Immature natural killer cell (primary cell): ENCODE data around the gene PNISR. TPM values are rescaled to one million over a fixed set of nuclear protein-coding genes. Genes with fewer than 3 reads are reported as not detected.

ENCODE experiments used
- DNase-seq, 3 donors: peaks; one replicate each; pipeline ENCODE4 v3.0.0; 2022; ENCODE audit warnings: mixed read lengths in 1 of 3
- H3K27ac Mint-ChIP-seq, 6 donors: one replicate each; pipeline ENCODE4 v1.8.0; 2020; ENCODE audit warnings: mixed read lengths in 6 of 6, mild to moderate bottlenecking in 5 of 6, inconsistent platforms in 4 of 6, moderate library complexity in 3 of 6
- H3K27me3 Mint-ChIP-seq, 3 donors: one replicate each; pipeline ENCODE4 v1.8.0; 2020 to 2021; ENCODE audit warnings: low read depth in 3 of 3, mild to moderate bottlenecking in 3 of 3, mixed read lengths in 3 of 3, moderate library complexity in 3 of 3, inconsistent platforms in 1 of 3
- H3K36me3 Mint-ChIP-seq, 3 donors: one replicate each; pipeline ENCODE4 v1.8.0; 2020; ENCODE audit warnings: mixed read lengths in 3 of 3, inconsistent platforms in 2 of 3, mild to moderate bottlenecking in 2 of 3
- H3K4me1 Mint-ChIP-seq, 2 donors: one replicate each; pipeline ENCODE4 v1.8.0; 2020; ENCODE audit warnings: inconsistent platforms in 2 of 2, mild to moderate bottlenecking in 2 of 2, mixed read lengths in 2 of 2, moderate library complexity in 1 of 2
- H3K4me3 Mint-ChIP-seq, 5 donors: one replicate each; pipeline ENCODE4 v1.8.0; 2020; ENCODE audit warnings: mild to moderate bottlenecking in 5 of 5, mixed read lengths in 5 of 5, inconsistent platforms in 3 of 5, moderate library complexity in 3 of 5
- H3K9me3 Mint-ChIP-seq, 6 donors: one replicate each; pipeline ENCODE4 v1.8.0; 2020; ENCODE audit warnings: mild to moderate bottlenecking in 6 of 6, mixed read lengths in 6 of 6, inconsistent platforms in 4 of 6, moderate library complexity in 3 of 6
- polyA plus RNA-seq, 3 donors: library from polyadenylated mRNA; unstranded; fragments of 300-500 nt; fragmentation: Illumina TruSeq; gene quantifications; one replicate each; pipeline ENCODE4 v1.2.3, GENCODE V29; 2021

The PNISR gene
- polyA plus RNA-seq, 3 donors from 2014 or later, result 48.7 to 68.3 (median 65.5) TPM

- peak overlapping the region; percentile 93 to 100 (median 99) for H3K4me3 Mint-ChIP-seq
- peak overlapping the region; percentile 75 to 100 (median 100) for H3K27ac Mint-ChIP-seq
- H3K27me3 Mint-ChIP-seq, result peaks cover 11 to 16% (median 14%) of the 10 kb centered on the region in 3 donors
- DNase-seq, result no peak
- peaks cover 3 to 4% (median 3%) of the 10 kb centered on the region in 3 donors for H3K36me3 Mint-ChIP-seq
- peaks cover 60 to 72% of the 10 kb centered on the region in 2 donors for H3K4me1 Mint-ChIP-seq
- H3K9me3 Mint-ChIP-seq, result no peaks in the 10 kb centered on the region
These were observed 1.1 kb downstream of the PNISR start for GRCh38 chr6:99424022-99424421.

GRCh38 chr6:99422912-99423311, 2.2 kb downstream of the PNISR start:
- H3K27me3 Mint-ChIP-seq, result peaks cover 11 to 16% (median 14%) of the 10 kb centered on the region in 3 donors
- peaks cover 0 to 4% (median 3%) of the 10 kb centered on the region in 3 donors for H3K36me3 Mint-ChIP-seq
- H3K4me3 Mint-ChIP-seq, result peak overlapping the region; percentile 38 to 100 (median 93)
- no peak for DNase-seq
- peak overlapping the region in 1 of 6 donors; percentile 13 for H3K27ac Mint-ChIP-seq
- no peaks in the 10 kb centered on the region for H3K9me3 Mint-ChIP-seq
- peaks cover 64 to 80% of the 10 kb centered on the region in 2 donors for H3K4me1 Mint-ChIP-seq

- DNase-seq, result no peak
- Mint-ChIP-seq H3K27ac (peak overlapping the region in 4 of 6 donors; percentile 11 to 61 (median 28)), H3K27me3 (no peaks in the 10 kb centered on the region), H3K36me3 (peaks cover under 1 to 6% (median 3%) of the 10 kb centered on the region in 3 donors), H3K4me3 (peak overlapping the region in 4 of 5 donors; percentile 30 to 57 (median 38)), H3K9me3 (no peaks in the 10 kb centered on the region), H3K4me1 (peaks cover 70 to 87% of the 10 kb centered on the region in 2 donors)
These were observed 8.0 kb downstream of the PNISR start for GRCh38 chr6:99416892-99417767.

- Mint-ChIP-seq H3K36me3 (peaks cover 3 to 8% (median 6%) of the 10 kb centered on the region in 3 donors), H3K27ac (peak overlapping the region in 1 of 6 donors; percentile 62), H3K4me3 (peak overlapping the region in 2 of 5 donors; percentile 0 to 30), H3K27me3 (no peaks in the 10 kb centered on the region), H3K4me1 (peaks cover 65 to 87% of the 10 kb centered on the region in 2 donors), H3K9me3 (no peaks in the 10 kb centered on the region)
- DNase-seq, result no peak
These were observed 8.9 kb downstream of the PNISR start for GRCh38 chr6:99416226-99416625.

- Mint-ChIP-seq H3K27me3 (no peaks in the 10 kb centered on the region), H3K4me1 (peaks cover 61 to 87% of the 10 kb centered on the region in 2 donors), H3K36me3 (peaks cover 3 to 13% (median 10%) of the 10 kb centered on the region in 3 donors), H3K4me3 (no peak overlapping the region), H3K9me3 (no peaks in the 10 kb centered on the region), H3K27ac (peak overlapping the region in 2 of 6 donors; percentile 18 to 25)
- DNase-seq, result no peak
These were observed 9.7 kb downstream of the PNISR start for GRCh38 chr6:99415446-99415845.

- peaks cover 15 to 28% (median 23%) of the 10 kb centered on the region in 3 donors for H3K36me3 Mint-ChIP-seq
- no peak overlapping the region for H3K4me3 Mint-ChIP-seq
- no peak for DNase-seq
- peaks cover 0 to 1% (median 0%) of the 10 kb centered on the region in 3 donors for H3K27me3 Mint-ChIP-seq
- no peaks in the 10 kb centered on the region for H3K9me3 Mint-ChIP-seq
- peaks cover 42 to 78% of the 10 kb centered on the region in 2 donors for H3K4me1 Mint-ChIP-seq
- H3K27ac Mint-ChIP-seq, result peak overlapping the region in 1 of 6 donors; percentile 17
These were observed 13.0 kb downstream of the PNISR start for GRCh38 chr6:99412065-99412464.

- Mint-ChIP-seq H3K4me3 (no peak overlapping the region), H3K27me3 (peaks cover 0 to 1% (median 0%) of the 10 kb centered on the region in 3 donors), H3K4me1 (peaks cover 25 to 56% of the 10 kb centered on the region in 2 donors), H3K9me3 (no peaks in the 10 kb centered on the region), H3K27ac (no peak overlapping the region), H3K36me3 (peaks cover 25 to 40% (median 33%) of the 10 kb centered on the region in 3 donors)
- DNase-seq, result no peak
These were observed 15.4 kb downstream of the PNISR start for GRCh38 chr6:99409672-99410071.

- H3K4me3 Mint-ChIP-seq, result no peak overlapping the region
- H3K36me3 Mint-ChIP-seq, result peaks cover 30 to 56% (median 48%) of the 10 kb centered on the region in 3 donors
- DNase-seq, result no peak
- peaks cover 9 to 30% of the 10 kb centered on the region in 2 donors for H3K4me1 Mint-ChIP-seq
- no peaks in the 10 kb centered on the region for H3K9me3 Mint-ChIP-seq
- H3K27me3 Mint-ChIP-seq, result peaks cover 0 to 1% (median 0%) of the 10 kb centered on the region in 3 donors
- H3K27ac Mint-ChIP-seq, result no peak overlapping the region
These were observed 18.0 kb downstream of the PNISR start for GRCh38 chr6:99407076-99407475.

GRCh38 chr6:99402448-99402847, 22.7 kb downstream of the PNISR start:
- Mint-ChIP-seq H3K27ac (no peak overlapping the region), H3K9me3 (no peaks in the 10 kb centered on the region), H3K4me1 (peaks cover 1 to 2% of the 10 kb centered on the region in 2 donors), H3K36me3 (peaks cover 37 to 53% (median 49%) of the 10 kb centered on the region in 3 donors), H3K27me3 (peaks cover 0 to 1% (median 0%) of the 10 kb centered on the region in 3 donors), H3K4me3 (no peak overlapping the region)
- no peak for DNase-seq

- no peaks in the 10 kb centered on the region for H3K9me3 Mint-ChIP-seq
- H3K27me3 Mint-ChIP-seq, result peaks cover 2 to 6% (median 5%) of the 10 kb centered on the region in 3 donors
- peaks cover 18 to 21% (median 19%) of the 10 kb centered on the region in 3 donors for H3K36me3 Mint-ChIP-seq
- no peak for DNase-seq
- peak overlapping the region in 1 of 5 donors; percentile 6 for H3K4me3 Mint-ChIP-seq
- H3K4me1 Mint-ChIP-seq, result peaks cover 13 to 21% of the 10 kb centered on the region in 2 donors
- no peak overlapping the region for H3K27ac Mint-ChIP-seq
These were observed 27.8 kb downstream of the PNISR start for GRCh38 chr6:99397287-99397686.

GRCh38 chr6:99393698-99394531, 31.2 kb downstream of the PNISR start, which contains the start of gene COQ3:
Gene COQ3, minus strand, starts transcription at chr6:99394195. Its CDS starts 16 bp downstream, at chr6:99394179.
- DNase-seq, result peak; percentile 66 to 78 (median 74)

GRCh38 chr6:99393366-99393697, 31.8 kb downstream of the PNISR start:
- Mint-ChIP-seq H3K4me3 (peak overlapping the region; percentile 92 to 99 (median 96)), H3K4me1 (peaks cover 13 to 21% of the 10 kb centered on the region in 2 donors), H3K9me3 (no peaks in the 10 kb centered on the region), H3K27me3 (peaks cover 2 to 5% (median 4%) of the 10 kb centered on the region in 3 donors), H3K36me3 (peaks cover 0 to 4% (median 0%) of the 10 kb centered on the region in 3 donors), H3K27ac (peak overlapping the region; percentile 80 to 94 (median 88))
- no peak for DNase-seq

More at GRCh38 chr6:99393698-99394531, 31.2 kb downstream of the PNISR start, which contains the start of gene COQ3:
- Mint-ChIP-seq H3K9me3 (no peaks in the 10 kb centered on the region), H3K27ac (peak within 1 kb of the TSS; percentile 80 to 94 (median 88)), H3K27me3 (peaks cover 2 to 5% (median 4%) of the 10 kb centered on the region in 3 donors), H3K4me1 (peaks cover 13 to 21% of the 10 kb centered on the region in 2 donors), H3K36me3 (peaks cover 0 to 4% (median 0%) of the 10 kb centered on the region in 3 donors), H3K4me3 (peak within 1 kb of the TSS; percentile 92 to 99 (median 96))

- peaks cover 13 to 21% of the 10 kb centered on the region in 2 donors for H3K4me1 Mint-ChIP-seq
- no peak for DNase-seq
- H3K9me3 Mint-ChIP-seq, result no peaks in the 10 kb centered on the region
- H3K36me3 Mint-ChIP-seq, result peaks cover 0 to 4% (median 0%) of the 10 kb centered on the region in 3 donors
- no peak overlapping the region for H3K27ac Mint-ChIP-seq
- H3K27me3 Mint-ChIP-seq, result peaks cover 2 to 5% (median 4%) of the 10 kb centered on the region in 3 donors
- H3K4me3 Mint-ChIP-seq, result no peak overlapping the region
These were observed 34.2 kb downstream of the PNISR start for GRCh38 chr6:99390896-99391295.
